BJ (cell line): ENCODE data around the gene CDC37. TPM values are rescaled to one million over a fixed set of nuclear protein-coding genes. Genes with fewer than 3 reads are reported as not detected.

ENCODE experiments used
- CTCF ChIA-PET: fragments of 350-600 bp; formaldehyde crosslinking; extraction: SDS; loops from one replicate; lab custom pipeline; 2021; ENCODE audit warnings: antibody characterized with exemption, inconsistent platforms; lab: Yijun Ruan, JAX
- POLR2A ChIA-PET: fragments of 300-600 bp; sonication (Branson Sonifier 250); formaldehyde crosslinking; extraction: SDS; loops from one replicate; lab custom pipeline; 2021; ENCODE audit warnings: antibody characterized with exemption; lab: Charles Lee
- DNase-seq: peaks from one replicate; pipeline ENCODE4 v3.0.0-alpha.2; 2011; ENCODE audit warnings: low read depth
- H3K27me3 ChIP-seq: 2 replicates; pipeline ENCODE4 v1.6.0; 2011; ENCODE audit warnings: low read length; ENCODE audit not compliant: control insufficient read depth, insufficient read depth
- H3K36me3 ChIP-seq: 2 replicates; pipeline ENCODE4 v1.5.1; 2011; ENCODE audit warnings: low read length; ENCODE audit not compliant: control insufficient read depth, insufficient read depth
- H3K4me3 ChIP-seq: 2 replicates; pipeline ENCODE4 v1.5.1; 2011; ENCODE audit warnings: low read depth, mild to moderate bottlenecking, control low read depth, low read length
- CTCF ChIP-seq: IDR thresholded peaks from 2 replicates; pipeline ENCODE4 v1.5.1; 2011; ENCODE audit warnings: low read depth, mild to moderate bottlenecking, control low read depth, inconsistent platforms, low read length, moderate library complexity; ENCODE audit not compliant: insufficient read depth
- polyA plus RNA-seq: library from polyadenylated mRNA; depleted of rRNA; stranded (reverse); fragments of >200 nt; gene quantifications from 2 replicates; pipeline ENCODE4 v1.2.3, GENCODE V29; 2011; rRNA removed

CDC37 gene
- polyA plus RNA-seq, 1 experiment: 429 TPM

DNA sequence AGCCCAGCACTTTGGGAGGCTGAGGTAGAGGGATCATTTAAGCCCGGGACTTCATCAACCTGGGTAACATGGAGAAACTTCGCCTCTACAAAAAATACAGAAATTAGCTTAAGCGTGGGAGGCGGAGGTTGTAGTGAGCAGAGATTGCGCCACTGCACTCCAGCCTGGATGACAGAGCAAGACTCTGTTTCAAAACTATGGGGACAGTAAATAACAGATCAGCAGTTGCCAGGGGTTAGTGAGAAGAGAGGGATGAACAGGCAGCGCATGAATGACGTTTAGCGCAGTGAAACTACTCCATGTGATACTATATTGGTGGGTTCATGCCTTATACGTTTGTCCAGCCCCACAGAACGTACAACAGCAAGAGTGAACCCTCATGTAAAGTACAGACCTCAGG lies 56.8 kb downstream of the CDC37 start:
- no peak overlapping the region for H3K4me3 ChIP-seq
- TF ChIP-seq CTCF: no peak
- peaks cover 1% of the 10 kb centered on the region; the same call in 1 of the 2 replicates for H3K36me3 ChIP-seq
- no peaks in the 10 kb centered on the region for H3K27me3 ChIP-seq
- DNase-seq: no peak
- POLR2A ChIA-PET: no interaction called here
- CTCF ChIA-PET: interaction anchor here (1.6 kb wide), 1 partner anchor 77 kb away, joined by 3 read pairs; no protein-coding TSS in a partner anchor

DNA sequence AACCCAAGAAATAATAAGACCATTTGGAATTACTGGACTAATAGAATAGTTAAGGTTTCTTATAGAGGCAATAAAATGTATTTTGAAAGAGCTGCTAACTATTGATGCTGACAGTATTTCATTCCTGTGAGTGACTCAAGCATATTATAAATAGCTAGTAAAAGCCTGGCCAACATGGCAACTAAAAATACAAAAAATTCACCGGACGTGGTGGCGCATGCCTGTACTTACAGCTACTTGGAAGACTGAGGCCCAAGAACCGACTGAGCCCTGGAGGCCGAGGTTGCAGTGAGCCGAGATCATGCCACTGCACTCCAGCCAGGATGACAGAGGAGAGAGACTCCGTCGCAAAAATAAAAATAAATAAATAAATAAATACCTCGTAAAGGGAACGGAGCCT lies 58.6 kb downstream of the CDC37 start:
- POLR2A ChIA-PET: interaction anchor here (0.6 to 0.9 kb wide), 3 partner anchors 11 to 36 kb away, joined by 4 to 14 read pairs (median 5); partner anchors contain the start of genes RAVER1 and TYK2
- DNase-seq: peak; percentile 71

DNA sequence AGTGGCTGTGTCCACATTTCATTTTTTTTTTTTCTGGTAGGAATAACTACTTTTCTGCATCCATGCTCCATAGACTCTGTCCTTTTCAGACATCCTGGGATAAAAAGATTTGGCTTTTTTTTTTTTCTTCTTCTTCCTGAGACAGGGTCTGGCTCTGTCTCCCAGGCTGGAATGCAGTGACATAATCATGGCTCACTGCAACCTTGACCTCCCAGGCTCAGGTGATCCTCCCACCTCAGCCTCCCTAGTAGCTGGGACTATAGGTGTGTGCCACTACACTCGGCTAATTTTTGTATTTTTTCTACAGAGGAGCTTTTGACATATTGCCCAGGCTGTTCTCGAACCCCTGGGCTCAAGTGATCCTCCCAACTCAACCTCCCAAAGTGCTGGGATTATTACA lies 59.8 kb downstream of the CDC37 start:
- POLR2A ChIA-PET: no interaction called here
- H3K36me3 ChIP-seq: no peaks in the 10 kb centered on the region
- no peak for DNase-seq
- H3K27me3 ChIP-seq: no peaks in the 10 kb centered on the region
- TF ChIP-seq CTCF: no peak
- CTCF ChIA-PET: interaction anchor here (0.6 to 2.1 kb wide), 6 partner anchors 9 to 300 kb away, joined by 3 to 8 read pairs (median 3); partner anchors contain the start of genes PDE4A and RAVER1
- H3K4me3 ChIP-seq: no peak overlapping the region

More for the DNA sequence above, 58.6 kb downstream of the CDC37 start:
- no peaks in the 10 kb centered on the region for H3K36me3 ChIP-seq
- CTCF ChIA-PET: interaction anchor here (1.2 to 1.3 kb wide), 4 partner anchors 11 to 75 kb away, joined by 3 to 5 read pairs (median 4); partner anchors contain the start of gene RAVER1
- H3K27me3 ChIP-seq: no peaks in the 10 kb centered on the region
- no peak overlapping the region for H3K4me3 ChIP-seq
- TF ChIP-seq CTCF: no peak

Other genes with a start within 250 kb of the CDC37 start
- gene DNMT1, start 208.6 kb downstream of the CDC37 start, polyA plus RNA-seq: 27.4 and 31.5 TPM in 2 replicates
- gene S1PR2, start 172.2 kb downstream of the CDC37 start, polyA plus RNA-seq: 10.4 and 12.5 TPM in 2 replicates
- 35.4 and 58.7 TPM in 2 replicates for gene MRPL4, start 151.3 kb downstream of the CDC37 start, polyA plus RNA-seq
- gene ICAM1, start 132.4 kb downstream of the CDC37 start, polyA plus RNA-seq: 42.5 and 55.9 TPM in 2 replicates
- gene ICAM4, start 116.6 kb downstream of the CDC37 start, polyA plus RNA-seq: 1.1 and 1.5 TPM in 2 replicates
- 6.7 and 9.2 TPM in 2 replicates for gene ICAM5, start 113.6 kb downstream of the CDC37 start, polyA plus RNA-seq
- 1.2 TPM in 2 replicates for gene ZGLP1, start 93.7 kb downstream of the CDC37 start, polyA plus RNA-seq
- 25.6 and 40.1 TPM in 2 replicates for gene FDX2, start 87.5 kb downstream of the CDC37 start, polyA plus RNA-seq
- 2.5 and 5.1 TPM in 2 replicates for gene RAVER1, start 70.0 kb downstream of the CDC37 start, polyA plus RNA-seq
- 11.7 and 17.3 TPM in 2 replicates for gene ICAM3, start 63.9 kb downstream of the CDC37 start, polyA plus RNA-seq
- 31.7 and 40.9 TPM in 2 replicates for gene TYK2, start 23.0 kb downstream of the CDC37 start, polyA plus RNA-seq
- gene PDE4A, start 17.0 kb upstream of the CDC37 start, polyA plus RNA-seq: 3.4 and 4.2 TPM in 2 replicates
- 47.3 and 114 TPM in 2 replicates for gene KEAP1, start 99.8 kb upstream of the CDC37 start, polyA plus RNA-seq
- gene S1PR5, start 113.9 kb upstream of the CDC37 start, polyA plus RNA-seq: 0.23 and 0.40 TPM in 2 replicates
- gene ATG4D, start 140.4 kb upstream of the CDC37 start, polyA plus RNA-seq: 6.8 and 13.0 TPM in 2 replicates
- gene KRI1, start 162.5 kb upstream of the CDC37 start, polyA plus RNA-seq: 8.4 and 10.0 TPM in 2 replicates
- 8.7 and 15.5 TPM in 2 replicates for gene CDKN2D, start 165.4 kb upstream of the CDC37 start, polyA plus RNA-seq
- gene AP1M2, start 183.8 kb upstream of the CDC37 start, polyA plus RNA-seq: not detected in 2 replicates
- gene SLC44A2, start 222.0 kb upstream of the CDC37 start, polyA plus RNA-seq: 78.0 and 114 TPM in 2 replicates